ENCODE results near the gene CDH13. TPM values are rescaled to one million over a fixed set of nuclear protein-coding genes. Genes with fewer than 3 reads are reported as not detected.

Gene CDH13
- total and polyA plus RNA-seq, 2 donors (not counting 3 experiments of a cell fraction or from before 2014, with no cell fraction given) = 96.6 to 124 TPM

- dilution Hi-C loops (cut with MboI; ENCODE audit: extremely low pct_ligation_motif_present, low sequenced_read_pairs) (no loop called here), intact Hi-C loops (cut with micrococcal nuclease) (no loop called here)
- Histone ChIP-seq H2AFZ (ENCODE audit: low read depth, low read length) (no peak overlapping the region), H3K79me2 (ENCODE audit: control insufficient read depth, insufficient read depth, low read length) (peaks cover 3% of the 10 kb centered on the region), H3K27me3 (ENCODE audit: control insufficient read depth in 2 of 2, insufficient read depth in 2 of 2, low read length in 2 of 2) (no peaks in the 10 kb centered on the region), H3K4me3 (replicated peaks in 1 of 3; ENCODE audit: insufficient read depth in 1 of 3, low read depth in 1 of 3, low read length in 3 of 3) (no peak overlapping the region), H3K9me3 (replicated peaks; ENCODE audit: control insufficient read depth, insufficient read depth, low read length) (no peaks in the 10 kb centered on the region), H3K4me2 (ENCODE audit: insufficient read depth, low read length) (no peak overlapping the region), H3K27ac (ENCODE audit: insufficient read depth, low read depth, low read length) (no peak overlapping the region), H3K9me1 (replicated peaks; ENCODE audit: control insufficient read depth, extremely low read depth, insufficient read depth, low read length) (no peaks in the 10 kb centered on the region), H4K20me1 (replicated peaks; ENCODE audit: control insufficient read depth, extremely low read depth, insufficient read depth, low read length) (no peaks in the 10 kb centered on the region), H3K9ac (replicated peaks; ENCODE audit: extremely low read depth, insufficient read depth, low read length) (no peak overlapping the region), H3K4me1 (ENCODE audit: control insufficient read depth, extremely low read depth, insufficient read depth, low read length) (peaks cover 32% of the 10 kb centered on the region), H3K36me3 (ENCODE audit: control insufficient read depth in 2 of 2, extremely low read depth in 1 of 2, insufficient read depth in 2 of 2, low read length in 2 of 2) (no peaks in the 10 kb centered on the region)
- DNase-seq (ENCODE audit: low read depth, low spot score) = no peak
- ChIA-PET CTCF (interaction anchor here (1.1 kb wide), 2 partner anchors 12 to 231 kb away, joined by 3 to 4 read pairs; no protein-coding TSS in a partner anchor), POLR2A (no interaction called here)
- TF ChIP-seq MYC (IDR thresholded peaks at IDR 0.05; ENCODE audit: low read depth, low read length) (no peak), EZH2 (IDR thresholded peaks at IDR 0.05; ENCODE audit: borderline replicate concordance, low read depth, low read length, severe bottlenecking) (no peak), CTCF (IDR thresholded peaks at IDR 0.05; ENCODE audit: extremely low read depth in 1 of 2, insufficient read depth in 1 of 2, low read depth in 1 of 2, low read length in 2 of 2) (no peak), POLR2AphosphoS5 (IDR thresholded peaks at IDR 0.05; ENCODE audit: insufficient read depth, low read depth, low read length) (no peak), FOS (IDR thresholded peaks at IDR 0.05; ENCODE audit: borderline replicate concordance, insufficient read depth, low read length) (no peak), POLR2A (IDR thresholded peaks at IDR 0.05; ENCODE audit: low read depth, low read length) (no peak), JUN (IDR thresholded peaks at IDR 0.05; ENCODE audit: borderline replicate concordance, insufficient read depth, insufficient read length, low read depth) (no peak), MAX (IDR thresholded peaks at IDR 0.05; ENCODE audit: insufficient read depth, insufficient read length) (no peak), GATA2 (IDR thresholded peaks at IDR 0.05; ENCODE audit: insufficient read depth, insufficient read length, low read depth, low read length) (no peak)
- no peak for FAIRE-seq
- no TSS peak for BruUV-seq (replicated peaks)
Measured at GRCh38 chr16:82992786-82993185, 366.0 kb downstream of the CDH13 start.

Measured in endothelial cell of umbilical vein (primary cell).